ENCODE data around the gene MARK4.
"Not testable (repeated sequence)": the region's sequence is repeated elsewhere in the genome, so short reads cannot be mapped to it uniquely, and the experiment has no call there.

MARK4 gene

DNA sequence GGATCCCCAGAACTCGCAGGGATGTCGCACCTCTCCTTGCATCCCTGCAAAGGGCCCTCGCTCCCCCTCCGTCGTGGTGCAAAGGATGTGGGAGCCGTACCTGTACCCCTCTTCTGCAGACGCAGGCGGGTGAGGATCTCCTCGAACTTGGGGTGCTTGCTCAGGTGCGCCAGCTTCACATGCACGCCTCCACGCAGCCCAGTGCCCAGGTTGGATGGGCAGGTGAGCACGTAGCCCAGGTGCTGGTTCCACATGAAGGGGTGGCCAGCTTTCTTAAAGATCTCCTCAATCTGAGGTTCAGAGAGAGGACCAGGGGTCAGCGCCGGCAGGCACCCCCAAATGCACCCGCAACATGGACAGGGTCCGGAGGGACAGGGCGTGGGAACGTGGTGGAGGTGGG, 56.3 kb downstream of the MARK4 start:
- DNase-seq = no peak

DNA sequence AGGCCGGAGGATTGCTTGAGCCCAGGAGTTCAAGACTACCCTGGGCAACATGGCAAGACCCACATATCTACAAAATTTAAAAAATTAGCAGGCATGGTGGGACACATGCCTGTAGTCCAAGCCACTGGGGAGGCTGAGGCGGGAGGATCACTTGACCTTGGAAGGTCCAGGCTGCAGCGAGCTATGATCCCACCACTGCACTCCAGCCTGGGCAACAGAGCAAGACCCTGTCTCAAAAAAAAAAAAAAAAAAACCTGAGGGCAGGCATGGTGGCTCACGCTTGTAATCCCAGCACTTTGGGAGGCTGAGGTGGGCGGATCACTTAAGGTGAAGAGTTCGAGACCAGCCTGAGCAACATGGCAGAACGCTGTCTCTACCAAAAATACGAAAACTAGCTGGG, 58.3 kb downstream of the MARK4 start:
- DNase-seq = not testable (repeated sequence)

DNA sequence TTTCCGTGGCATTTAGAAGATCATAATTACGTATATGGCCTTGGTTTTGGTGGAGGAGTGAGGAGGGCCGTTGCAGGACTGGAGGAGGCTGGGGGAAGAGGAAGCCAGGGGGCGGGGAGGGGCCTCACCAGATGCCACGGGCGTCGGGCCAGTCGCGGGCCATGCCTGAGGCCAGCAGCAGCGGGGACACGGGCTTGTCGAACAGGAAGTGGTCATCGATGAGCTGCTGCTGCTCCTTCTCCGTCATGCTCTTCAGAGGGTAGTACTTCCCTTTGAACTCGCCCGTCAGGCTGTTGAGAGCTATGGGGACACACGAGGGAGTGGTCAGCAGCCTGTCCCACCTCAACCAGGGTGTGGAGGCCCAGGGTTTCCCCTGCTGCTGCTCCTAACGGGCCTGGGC, 60.5 kb downstream of the MARK4 start:
- no peak for DNase-seq

DNA sequence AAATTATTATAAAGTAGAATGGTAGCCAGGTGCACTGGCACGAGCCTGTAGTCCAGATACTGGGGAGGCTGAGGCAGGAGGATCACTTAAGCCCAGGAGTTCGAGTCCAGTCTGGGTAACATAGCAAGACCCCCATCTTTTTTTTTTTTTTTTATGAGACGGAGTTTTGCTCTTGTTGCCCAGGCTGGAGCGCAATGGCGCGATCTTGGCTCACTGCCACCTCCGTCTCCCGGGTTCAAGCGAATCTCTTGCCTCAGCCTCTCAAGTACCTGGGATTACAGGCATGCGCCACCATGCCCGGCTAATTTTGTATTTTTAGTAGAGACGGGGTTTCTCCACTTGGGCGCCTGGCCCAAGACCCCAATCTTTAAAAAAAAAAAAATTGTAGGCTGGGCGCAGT, 61.2 kb downstream of the MARK4 start:
- not testable (repeated sequence) for DNase-seq

DNA sequence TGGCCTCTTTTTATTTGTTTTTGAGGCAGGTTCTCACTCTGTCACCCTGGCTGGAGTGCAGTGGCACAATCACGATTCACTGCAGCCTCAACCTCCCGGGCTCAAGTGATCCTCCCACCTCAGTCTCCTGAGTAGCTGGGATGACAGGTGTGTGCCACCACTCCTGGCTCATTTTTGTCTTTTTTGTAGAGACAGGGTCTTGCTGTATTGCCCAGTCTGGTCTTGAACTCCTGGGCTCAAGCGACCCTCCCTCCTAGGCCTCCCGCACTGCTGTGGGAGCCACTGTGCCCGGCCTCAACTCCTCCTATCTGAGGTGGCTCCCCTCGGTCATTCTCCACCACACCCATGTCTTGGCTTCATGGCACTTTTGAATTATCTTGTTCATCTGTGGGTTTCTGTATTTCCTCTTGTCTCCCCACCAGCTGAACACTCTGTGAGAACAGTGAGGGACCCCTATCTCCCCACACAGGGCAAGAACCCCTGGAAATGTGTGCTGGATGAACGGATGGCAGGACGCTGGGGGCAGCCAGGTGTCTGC, 63.7 kb downstream of the MARK4 start:
- DNase-seq = no peak

DNA sequence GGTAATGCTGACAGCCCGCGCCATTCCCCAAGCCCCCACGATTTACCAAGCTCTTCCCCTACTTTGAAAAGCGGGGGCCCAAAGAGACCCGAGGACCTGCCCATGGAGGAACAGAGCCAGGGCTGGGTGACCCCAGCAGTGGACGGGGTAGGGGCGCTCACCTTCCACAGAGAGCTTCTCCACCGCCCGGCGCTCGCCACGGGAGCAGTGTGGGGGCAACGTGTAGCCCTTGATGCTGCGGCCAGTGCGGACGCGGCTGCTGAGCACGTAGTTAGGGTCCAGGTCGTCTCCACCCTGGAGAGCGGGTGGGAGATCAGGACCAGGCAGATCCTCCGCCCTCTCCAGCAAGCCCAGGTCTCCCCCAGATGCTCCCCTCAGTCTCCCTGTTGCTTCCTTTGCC, 64.2 kb downstream of the MARK4 start:
- DNase-seq = no peak

DNA sequence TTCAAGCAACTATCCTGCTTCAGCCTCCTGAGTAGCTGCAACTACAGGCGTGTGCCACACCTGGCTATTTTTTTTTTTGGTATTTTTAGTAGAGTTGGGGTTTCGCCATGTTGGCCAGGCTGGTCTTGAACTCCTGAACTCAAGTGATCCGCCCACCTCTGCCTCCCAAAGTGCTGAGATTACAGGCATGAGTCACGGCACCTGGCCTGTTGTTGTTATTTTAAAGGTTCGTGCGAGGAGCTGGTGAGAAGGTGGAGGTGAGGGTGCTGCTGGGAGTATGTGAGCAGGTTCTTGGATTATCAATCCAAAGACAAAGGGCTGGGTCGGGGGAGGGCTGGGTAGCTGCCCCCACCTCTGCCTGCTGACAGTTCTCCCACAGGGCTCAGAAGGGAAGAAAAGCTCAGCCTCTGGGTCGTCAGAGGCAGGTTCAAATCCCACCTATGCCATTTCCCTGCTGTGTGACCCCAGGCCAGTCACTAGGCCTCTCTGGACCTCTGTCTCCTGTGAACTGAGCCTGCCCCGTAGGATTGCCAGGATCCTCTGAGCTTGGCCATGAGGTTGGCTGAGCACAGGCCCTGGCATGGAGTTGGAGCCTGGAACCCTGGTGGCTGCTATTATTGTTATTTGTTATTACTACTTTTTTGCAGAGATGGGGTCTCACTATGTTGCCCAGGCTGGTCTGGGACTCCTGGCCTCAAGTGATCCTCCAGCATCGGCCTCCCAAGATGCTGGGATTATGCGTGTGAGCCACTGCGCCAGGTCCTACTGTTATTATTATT, 70.1 kb downstream of the MARK4 start:
- DNase-seq = no peak

DNA sequence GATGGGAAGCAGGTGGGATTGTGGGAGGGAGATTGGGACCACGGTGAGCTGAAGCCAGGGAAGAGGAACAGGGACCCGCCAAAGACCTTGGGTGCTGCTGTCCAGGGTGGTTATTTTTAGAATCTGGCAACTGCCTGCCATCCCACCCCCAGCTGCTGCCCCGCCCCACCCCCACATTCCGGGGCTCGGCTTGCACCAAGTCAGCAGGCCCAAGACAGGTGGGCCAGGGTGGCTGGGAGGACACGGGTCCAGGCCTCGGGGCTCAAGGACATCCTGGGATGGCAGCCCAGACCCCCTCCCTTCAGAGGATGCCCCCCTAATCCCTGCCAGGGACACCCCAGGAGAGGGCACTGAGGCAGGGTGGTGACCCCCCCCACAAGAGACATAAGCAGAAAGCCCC, 70.8 kb downstream of the MARK4 start:
- no peak for DNase-seq

DNA sequence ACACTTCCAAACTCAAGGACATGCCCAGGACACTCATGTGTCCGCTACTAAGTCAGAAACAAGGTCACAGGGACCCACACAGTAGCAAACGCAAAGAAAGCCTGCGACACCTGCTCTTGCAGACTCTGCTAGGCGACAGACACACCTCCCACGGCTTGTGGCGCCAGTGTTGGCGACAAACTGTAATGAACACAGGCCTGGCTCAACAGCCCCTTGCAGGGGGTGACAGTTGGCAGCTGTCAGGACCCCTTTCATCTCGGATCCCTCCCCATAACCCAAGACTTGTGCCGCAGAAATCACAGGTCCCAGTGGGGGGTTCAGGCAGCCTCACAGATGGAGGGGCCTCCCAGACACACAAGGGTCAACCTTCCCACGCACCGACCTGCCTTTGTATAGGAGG, 71.2 kb downstream of the MARK4 start:
- no peak for DNase-seq

DNA sequence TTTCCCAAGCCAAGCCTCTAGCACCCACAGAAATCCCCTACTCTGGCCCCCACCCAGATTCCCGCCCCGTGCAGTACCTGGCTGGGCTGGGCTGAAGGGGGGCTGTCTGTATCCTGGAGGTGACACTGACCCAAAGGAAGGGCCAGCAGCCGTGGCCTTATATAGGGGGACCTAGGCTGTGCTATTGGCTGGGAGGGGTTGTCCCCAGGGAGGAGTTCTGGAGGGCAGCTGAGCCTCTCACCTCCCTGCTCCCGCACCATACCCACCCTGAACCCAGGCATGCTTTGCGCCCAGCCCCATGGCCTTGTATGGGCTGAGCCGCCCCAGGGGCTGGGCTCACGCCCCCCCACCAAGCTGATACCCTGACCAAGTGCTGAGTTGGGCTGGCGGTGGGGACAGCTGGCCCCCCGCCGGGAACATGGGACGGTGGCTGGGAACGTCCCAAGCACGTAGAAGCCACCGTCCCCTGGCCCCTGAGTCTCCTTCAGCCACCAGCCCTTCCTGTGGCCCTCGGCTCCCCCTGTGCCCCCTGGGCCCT, 71.7 kb downstream of the MARK4 start, which contains the start of gene CKM:
TSS of gene CKM (minus strand) at position 132 of the 538 bp plus-strand sequence. CDS start 3,162 bp downstream, outside the sequence.
- DNase-seq = no peak

DNA sequence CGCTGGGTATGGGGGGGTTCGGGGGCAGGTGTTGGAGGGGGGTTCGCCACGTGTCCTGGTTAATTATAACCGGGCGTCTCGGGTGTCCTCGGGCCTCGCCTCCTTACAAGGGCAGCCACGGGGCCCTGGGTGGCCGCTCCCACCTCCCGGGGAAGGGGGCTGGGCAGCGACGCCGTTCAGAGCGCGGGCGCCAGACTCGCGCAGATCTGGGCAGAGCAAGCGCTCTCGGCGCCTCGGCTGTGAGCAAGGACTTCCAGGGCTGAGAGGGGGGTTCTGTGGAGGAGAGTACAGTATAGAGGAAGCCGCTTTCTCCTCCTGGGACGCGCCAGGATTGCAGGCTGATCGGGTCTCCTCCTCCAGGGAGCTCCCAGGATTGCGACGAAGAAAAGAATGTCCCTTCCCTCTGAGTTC, 72.6 kb downstream of the MARK4 start:
- no peak for DNase-seq

DNA sequence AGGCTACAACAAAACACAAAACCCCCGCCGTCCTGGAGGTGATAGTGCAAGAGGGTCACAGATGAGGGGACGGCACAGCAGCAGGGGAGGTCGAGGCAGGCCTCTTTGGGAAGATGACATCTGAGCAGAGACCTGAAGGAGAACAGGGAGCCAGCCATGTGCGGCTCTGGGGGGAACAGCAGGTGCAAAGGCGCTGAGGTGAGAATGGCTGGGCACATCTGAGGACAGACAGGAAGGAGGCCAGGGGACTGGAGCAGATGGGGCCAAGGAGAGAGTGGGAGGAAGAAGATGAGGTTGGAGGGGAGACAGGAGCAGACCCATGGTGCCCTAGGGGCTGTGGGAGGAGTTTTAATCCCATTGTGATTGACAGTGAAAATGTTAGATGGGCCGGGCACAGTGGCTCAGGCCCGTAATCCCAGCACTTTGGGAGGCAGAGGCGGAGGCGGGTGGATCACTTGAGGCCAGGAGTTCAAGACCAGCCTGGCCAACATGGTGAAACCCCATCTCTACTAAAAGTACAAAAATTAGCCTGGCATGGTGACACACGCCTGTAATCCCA, 73.4 kb downstream of the MARK4 start:
- DNase-seq = no peak

DNA sequence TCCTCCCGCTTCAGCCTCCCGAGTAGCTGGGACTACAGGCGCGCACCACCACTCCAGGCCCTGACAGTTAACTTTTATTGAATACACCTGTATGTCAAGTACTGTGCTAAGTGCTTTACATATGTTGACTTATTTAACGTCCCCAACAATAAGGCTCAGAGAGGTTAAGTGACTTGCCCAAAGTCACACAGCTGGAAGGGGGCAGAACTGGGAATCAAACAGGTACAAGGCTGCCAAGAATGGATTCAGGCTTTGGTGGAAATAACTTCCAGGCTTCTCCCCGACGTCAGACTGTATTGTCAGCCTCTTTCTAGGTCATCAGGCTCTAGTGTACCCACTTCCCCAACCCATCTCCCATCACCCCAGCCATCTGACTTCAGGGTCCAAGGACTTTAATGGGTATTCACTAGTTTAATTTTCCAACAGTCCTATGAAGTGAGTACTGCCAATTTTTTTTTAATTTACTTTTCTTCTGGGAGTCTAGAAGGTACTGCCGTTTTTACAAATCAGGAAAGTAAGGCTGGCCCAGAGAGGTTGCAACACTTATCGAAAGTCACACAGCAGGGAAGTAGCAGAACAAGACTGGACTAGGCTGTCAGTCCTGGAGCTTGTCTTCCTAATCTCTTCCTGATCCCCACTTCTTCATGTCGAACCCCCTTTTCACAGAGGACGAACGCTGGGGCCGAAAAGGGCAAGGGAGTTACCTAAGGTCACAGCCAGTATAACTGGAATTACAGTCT, 76.5 kb downstream of the MARK4 start:
- DNase-seq = no peak

DNA sequence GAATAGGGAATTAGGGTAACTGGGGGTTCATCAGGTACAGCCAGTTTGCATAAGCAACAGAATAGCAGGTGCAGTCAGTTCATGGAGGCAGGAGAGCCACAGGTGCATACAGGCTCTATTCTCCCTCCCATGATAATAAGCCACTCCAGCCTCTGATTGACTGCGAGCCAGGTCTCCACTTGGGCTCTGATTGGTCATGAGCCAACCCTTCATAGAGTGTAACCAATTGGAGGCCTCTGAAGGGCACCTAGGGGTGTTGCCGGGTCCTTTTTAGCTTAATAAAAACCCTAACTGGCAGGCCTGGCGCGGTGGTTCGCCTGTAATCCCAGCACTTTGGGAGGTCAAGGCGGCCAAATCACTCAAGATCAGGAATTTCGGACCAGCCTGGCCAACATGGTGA, 80.3 kb downstream of the MARK4 start:
- no peak for DNase-seq

DNA sequence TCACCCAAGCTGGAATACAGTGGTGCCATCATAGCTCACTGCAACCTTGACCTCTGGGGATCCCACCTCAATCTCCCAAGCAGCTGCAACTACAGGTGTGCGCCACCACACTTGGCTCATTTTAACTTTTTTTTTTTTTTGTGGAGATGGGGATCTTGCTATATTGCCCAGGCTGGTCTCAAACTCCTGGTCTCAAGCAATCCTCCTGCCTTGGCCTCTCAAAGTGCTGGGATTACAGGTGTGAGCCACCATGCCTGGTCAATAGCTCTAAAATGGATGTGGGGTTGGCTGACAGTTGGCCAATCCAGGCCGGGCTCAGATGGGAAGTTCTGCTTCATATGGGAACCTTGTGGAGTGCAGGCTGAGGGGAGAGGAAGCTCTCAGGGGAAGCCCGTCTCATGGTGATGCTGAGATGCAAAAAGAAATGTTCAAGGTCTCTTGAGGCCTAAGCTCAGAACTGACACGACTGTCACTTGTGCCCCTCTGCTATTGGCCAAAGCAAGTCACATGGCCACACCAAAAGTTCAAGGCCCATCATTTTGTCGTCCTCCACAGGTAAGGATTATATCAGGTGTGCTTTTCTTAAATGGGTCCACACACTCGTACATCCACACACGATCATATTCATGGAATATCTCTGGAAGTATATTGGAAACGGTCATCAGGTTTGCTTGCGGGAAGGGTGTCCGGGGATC, 82.7 kb downstream of the MARK4 start:
- DNase-seq = no peak

DNA sequence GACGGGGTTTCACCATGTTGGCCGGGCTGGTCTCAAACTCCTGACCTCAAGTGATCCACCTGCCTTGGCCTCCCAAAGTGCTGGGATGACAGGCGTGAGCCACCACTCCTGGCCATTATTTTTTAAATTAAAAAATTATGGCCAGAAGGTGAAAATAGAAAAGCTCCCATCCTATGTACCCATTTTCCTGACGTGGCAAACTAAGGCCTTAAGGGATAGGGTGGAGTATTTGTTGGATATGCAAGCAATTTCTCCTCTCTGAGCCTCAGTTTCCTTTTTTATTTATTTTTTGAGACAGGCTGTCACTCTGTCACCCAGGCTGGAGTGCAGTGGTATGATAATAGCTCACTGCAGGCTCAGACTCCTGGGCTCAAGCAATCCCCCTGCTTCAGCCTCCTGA, 83.8 kb downstream of the MARK4 start:
- DNase-seq = not testable (repeated sequence)

DNA sequence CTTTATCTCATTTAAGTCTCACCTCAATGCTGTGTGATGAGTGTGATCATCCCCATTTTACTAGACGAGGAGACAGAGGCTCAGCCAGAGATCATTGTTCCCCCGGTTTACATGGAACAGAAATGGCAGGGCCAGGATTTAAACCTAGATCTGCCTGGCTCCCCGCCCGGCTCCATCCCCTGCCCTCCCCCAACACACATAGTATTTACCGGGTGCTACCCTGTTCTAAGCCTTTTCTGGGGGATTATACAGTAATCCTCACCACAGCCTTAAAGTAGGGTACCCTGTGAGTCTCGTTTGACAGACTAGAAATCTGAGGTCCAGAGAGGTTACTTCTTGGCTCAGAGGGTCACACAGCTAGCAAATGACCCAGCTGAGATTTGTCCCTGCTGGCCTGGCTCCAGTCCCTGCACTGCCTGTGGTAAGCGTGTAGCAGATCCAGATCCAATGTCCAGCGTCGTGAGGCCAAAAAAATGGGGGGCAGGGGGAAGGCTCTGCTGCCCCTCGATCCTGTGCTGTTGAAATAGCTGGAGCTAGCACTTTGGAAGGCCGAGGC, 85.7 kb downstream of the MARK4 start:
- DNase-seq = no peak

DNA sequence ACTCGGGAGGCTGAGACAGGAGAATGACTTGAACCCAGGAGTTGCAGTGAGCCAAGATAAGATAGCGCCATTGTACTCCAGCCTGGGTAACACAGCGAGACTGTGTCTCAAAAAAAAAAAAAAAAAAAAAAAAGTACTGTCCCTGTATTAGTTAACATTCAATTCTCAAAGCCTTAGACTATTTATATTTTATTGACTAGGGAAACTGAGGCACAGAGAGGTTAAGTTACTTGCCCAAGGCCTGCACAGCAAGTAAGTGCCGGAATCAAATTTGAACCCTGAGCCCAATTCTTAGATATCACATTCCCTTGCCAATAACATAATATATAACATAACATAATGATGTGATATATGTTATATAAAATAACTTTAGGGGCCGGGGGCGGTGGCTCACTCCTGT, 88.6 kb downstream of the MARK4 start:
- no peak for DNase-seq

DNA sequence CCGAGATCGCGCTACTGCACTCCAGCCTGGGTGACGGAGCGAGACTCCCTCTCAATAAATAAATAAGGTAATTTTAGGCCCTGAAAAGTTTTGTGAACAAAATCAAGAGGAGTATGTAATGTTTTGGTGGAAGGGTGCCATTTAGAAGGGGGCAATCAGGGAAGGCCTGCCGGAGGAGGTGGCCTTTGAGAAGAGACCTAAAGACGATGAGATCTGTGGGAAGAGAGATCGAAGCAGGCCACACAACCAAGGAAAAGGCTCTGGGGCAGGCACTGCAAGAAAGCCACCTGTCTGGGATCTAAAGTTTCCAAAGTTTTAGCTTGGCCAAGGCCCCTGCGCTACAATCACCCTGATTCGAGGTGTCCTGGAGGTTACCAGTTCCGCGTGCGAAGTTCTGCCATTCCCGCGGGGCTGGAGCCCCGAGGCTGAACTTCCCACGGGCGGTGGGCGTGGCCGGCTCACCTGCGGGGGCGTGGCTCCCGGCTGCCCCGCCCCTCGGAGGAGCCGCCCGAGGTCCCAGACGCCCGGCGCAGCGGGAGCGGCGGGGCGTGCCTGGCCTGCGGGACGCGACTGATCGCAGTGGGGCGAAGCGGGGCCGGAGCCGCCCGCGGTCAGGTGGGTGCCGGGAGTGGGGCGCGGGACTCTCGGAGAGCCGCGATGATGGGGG, 89.3 kb downstream of the MARK4 start, which contains the start of gene KLC3:
TSS of gene KLC3 (plus strand) at position 519 of the 667 bp plus-strand sequence. CDS start 4,792 bp downstream, outside the sequence.
- peak; percentile 21 for DNase-seq

DNA sequence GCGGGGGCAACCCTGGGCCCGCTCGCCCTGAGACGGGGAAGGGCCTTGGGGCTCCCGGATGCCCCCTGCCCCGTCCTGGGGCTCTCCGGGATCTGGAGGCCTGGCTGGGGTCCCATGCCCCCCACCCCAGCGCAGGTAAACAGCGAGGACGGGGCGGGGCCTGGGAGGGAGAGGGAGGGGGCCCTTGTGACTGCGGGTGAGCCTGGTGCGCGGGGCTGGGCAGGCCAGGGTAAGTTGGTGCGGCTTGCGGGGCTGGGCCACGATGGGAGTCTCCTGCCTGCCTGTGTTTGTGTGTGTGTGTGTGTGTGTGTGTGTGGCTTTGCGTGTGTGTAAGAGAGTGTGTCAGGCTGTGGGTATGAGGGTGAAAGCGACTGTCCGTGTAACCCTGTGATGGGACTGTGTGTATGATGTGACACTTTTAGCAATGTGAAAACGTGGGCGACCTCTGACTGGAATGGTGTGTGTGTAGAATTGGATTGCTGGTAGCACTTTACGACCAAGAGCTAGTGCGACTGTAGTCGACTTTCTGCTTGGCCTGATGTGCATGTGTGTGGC, 89.9 kb downstream of the MARK4 start:
- no peak for DNase-seq

DNA sequence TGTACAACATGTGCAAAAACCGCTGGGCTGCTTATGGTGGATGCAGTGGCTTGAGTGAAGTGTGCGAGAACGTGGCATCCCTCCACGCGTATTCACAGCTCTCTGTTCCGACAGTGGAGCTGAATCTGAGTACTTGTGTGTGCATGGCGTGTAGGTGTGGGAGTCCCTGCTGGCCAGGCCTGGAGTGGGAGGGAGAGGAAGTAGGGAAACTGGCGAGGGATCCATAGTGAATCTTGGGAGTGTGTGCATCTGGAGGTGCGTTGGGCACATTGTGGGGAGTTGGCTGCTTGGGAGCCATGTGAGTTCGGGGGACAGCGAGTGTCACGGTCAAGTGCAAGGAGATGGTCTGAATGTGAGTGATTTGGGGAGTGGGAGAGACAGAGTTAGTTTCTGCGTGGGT, 91.8 kb downstream of the MARK4 start:
- DNase-seq = no peak
